Smooth muscle cell (in vitro differentiated cells): Measurements from ENCODE around the gene PLS3. TPM values are rescaled to one million over a fixed set of nuclear protein-coding genes. Genes with fewer than 3 reads are reported as not detected.
A peak's percentile ranks its signal among the peaks of the same experiment; 100 is the strongest.

Experiments used
- DNase-seq: peaks from one replicate; lab custom pipeline; 2025; ENCODE audit not compliant: unreplicated experiment; lab: John Stamatoyannopoulos, UW
- H2AFZ ChIP-seq: fragments of 200-600 bp; sonication (generic); 2 replicates; pipeline ENCODE4 v1.6.0; 2016; ENCODE audit warnings: antibody characterized with exemption, low read depth, mild to moderate bottlenecking
- H3F3A ChIP-seq: fragments of 200-600 bp; sonication (generic); 2 replicates; pipeline ENCODE4 v1.6.0; 2017; ENCODE audit warnings: antibody characterized with exemption, low read depth
- H3K27ac ChIP-seq: fragments of 200-600 bp; sonication (generic); 2 replicates; pipeline ENCODE4 v1.5.1; 2016; ENCODE audit warnings: low read depth, mild to moderate bottlenecking
- H3K27me3 ChIP-seq: fragments of 200-600 bp; sonication (generic); 2 replicates; pipeline ENCODE4 v1.6.1; 2016; ENCODE audit warnings: low read depth, mild to moderate bottlenecking
- H3K36me3 ChIP-seq: fragments of 200-600 bp; sonication (generic); 2 replicates; pipeline ENCODE4 v1.5.1; 2016; ENCODE audit warnings: low read depth
- H3K4me1 ChIP-seq: fragments of 200-600 bp; sonication (generic); 2 replicates; pipeline ENCODE4 v1.5.1; 2016; ENCODE audit warnings: low read depth
- H3K4me2 ChIP-seq: fragments of 200-600 bp; sonication (generic); 2 replicates; pipeline ENCODE4 v1.6.0; 2016; ENCODE audit warnings: mild to moderate bottlenecking
- H3K4me3 ChIP-seq: fragments of 200-600 bp; sonication (generic); 2 replicates; pipeline ENCODE4 v1.5.1; 2016; ENCODE audit warnings: mild to moderate bottlenecking
- H3K79me2 ChIP-seq: fragments of 200-600 bp; sonication (generic); 2 replicates; pipeline ENCODE4 v1.6.0; 2016; ENCODE audit warnings: low read depth, mild to moderate bottlenecking
- H3K9ac ChIP-seq: fragments of 200-600 bp; sonication (generic); 2 replicates; pipeline ENCODE4 v1.6.0; 2016; ENCODE audit warnings: low read depth
- H3K9me3 ChIP-seq: fragments of 200-600 bp; sonication (generic); replicated peaks from 2 replicates; pipeline ENCODE4 v1.5.1; 2016; ENCODE audit warnings: low read depth
- H4K20me1 ChIP-seq: fragments of 200-600 bp; sonication (generic); 2 replicates; pipeline ENCODE4 v1.6.0; 2016; ENCODE audit warnings: low read depth
- WGBS: methylation state at CpG from one replicate; pipeline ENCODE4 v1.1.7; 2016; ENCODE audit warnings: low lambda C conversion rate; 5-methylcytosine and 5-hydroxymethylcytosine counted together
- polyA plus RNA-seq: library from polyadenylated mRNA; unstranded; fragments of >200 nt; fragmentation: Nextera tagmentation; extraction: Ambion mirVana; gene quantifications from 2 replicates; pipeline ENCODE4 v1.2.1, GENCODE V29; 2016
- total RNA-seq: library from RNA; depleted of rRNA; stranded (reverse); fragments of >200 nt; gene quantifications from 2 replicates; pipeline ENCODE4 v1.2.3, GENCODE V29; 2014
- TF ChIP-seq, protein P1 (sequence below): fragments of 200-600 bp; sonication (generic); IDR thresholded peaks from 2 replicates; pipeline ENCODE4 v1.5.1; 2017; ENCODE audit warnings: borderline replicate concordance, mild to moderate bottlenecking, antibody characterized with exemption; ENCODE audit not compliant: insufficient read depth, poor library complexity, severe bottlenecking

PLS3 gene
- total and polyA plus RNA-seq, 2 experiments from 2014 or later: 305 to 609 TPM

DNA sequence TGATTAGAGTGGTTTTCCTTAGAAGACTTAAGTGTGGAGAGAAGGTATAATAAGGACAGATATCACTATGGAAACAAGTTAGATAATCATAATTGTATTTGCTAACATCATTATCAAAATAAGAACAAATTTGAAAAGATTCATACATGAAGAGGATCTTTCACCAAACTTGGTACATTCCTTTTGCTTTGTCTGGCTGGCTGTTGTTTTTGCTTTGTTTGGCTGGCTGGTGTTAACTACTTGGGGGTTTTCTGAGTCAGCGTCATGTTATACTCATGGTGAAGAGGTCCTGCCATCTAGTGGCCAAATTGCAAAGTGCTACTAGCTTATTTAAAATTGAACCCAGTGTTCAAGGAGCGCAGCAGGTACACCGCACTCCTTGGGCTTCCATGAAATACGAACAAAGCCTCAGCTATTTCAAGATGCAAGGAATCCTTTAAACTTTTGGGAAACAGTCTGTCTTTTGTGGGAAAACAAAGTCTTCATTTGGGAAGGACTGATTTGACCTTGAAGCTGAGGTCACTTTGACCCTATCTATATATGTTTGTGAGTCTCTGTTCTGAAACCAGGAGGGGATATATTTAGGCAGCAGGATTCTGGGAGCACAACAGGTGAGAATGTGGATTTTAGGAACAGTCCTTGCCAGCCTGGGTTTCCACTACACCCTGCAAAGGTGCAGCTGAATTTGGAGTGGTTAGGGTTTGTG lies 129.7 kb downstream of the PLS3 start:
- Histone ChIP-seq H3K4me3 (peak overlapping the region; percentile 8), H3K4me1 (peaks cover 8% of the 10 kb centered on the region), H3K79me2 (no peaks in the 10 kb centered on the region), H3K9ac (peak overlapping the region; percentile 79), H3K27me3 (peaks cover 10% of the 10 kb centered on the region), H3K36me3 (no peaks in the 10 kb centered on the region), H3K27ac (peak overlapping the region; percentile 92), H4K20me1 (no peaks in the 10 kb centered on the region), H3K9me3 (no peaks in the 10 kb centered on the region), H3F3A (no peaks in the 10 kb centered on the region), H2AFZ (peak overlapping the region; percentile 74), H3K4me2 (peak overlapping the region; percentile 70)
- TF ChIP-seq, protein P1, sequence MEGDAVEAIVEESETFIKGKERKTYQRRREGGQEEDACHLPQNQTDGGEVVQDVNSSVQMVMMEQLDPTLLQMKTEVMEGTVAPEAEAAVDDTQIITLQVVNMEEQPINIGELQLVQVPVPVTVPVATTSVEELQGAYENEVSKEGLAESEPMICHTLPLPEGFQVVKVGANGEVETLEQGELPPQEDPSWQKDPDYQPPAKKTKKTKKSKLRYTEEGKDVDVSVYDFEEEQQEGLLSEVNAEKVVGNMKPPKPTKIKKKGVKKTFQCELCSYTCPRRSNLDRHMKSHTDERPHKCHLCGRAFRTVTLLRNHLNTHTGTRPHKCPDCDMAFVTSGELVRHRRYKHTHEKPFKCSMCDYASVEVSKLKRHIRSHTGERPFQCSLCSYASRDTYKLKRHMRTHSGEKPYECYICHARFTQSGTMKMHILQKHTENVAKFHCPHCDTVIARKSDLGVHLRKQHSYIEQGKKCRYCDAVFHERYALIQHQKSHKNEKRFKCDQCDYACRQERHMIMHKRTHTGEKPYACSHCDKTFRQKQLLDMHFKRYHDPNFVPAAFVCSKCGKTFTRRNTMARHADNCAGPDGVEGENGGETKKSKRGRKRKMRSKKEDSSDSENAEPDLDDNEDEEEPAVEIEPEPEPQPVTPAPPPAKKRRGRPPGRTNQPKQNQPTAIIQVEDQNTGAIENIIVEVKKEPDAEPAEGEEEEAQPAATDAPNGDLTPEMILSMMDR: peak; percentile 89
- peak; percentile 8 for DNase-seq
- 22% methylated on average over 4 of the region's 4 CpGs for WGBS

DNA sequence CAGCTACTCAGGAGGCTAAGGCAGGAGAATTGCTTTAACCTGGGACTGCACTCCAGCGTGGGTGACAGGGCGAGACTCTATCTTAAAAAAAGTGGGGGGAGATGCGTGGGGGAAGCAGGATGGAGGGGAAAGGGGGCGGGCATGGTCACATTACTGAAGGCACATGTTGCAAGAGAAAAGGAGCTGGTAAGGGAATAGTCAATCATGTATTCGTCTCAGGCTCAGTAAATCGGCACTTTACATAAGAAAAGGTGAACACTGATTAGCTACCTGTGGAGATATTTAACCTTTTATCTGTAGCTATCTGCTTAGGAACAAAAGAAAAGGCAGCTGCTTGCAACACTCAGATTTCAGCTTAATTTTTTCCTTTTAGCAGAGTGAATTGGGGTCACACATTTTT lies 132.5 kb downstream of the PLS3 start:
- peaks cover 8% of the 10 kb centered on the region for H3K4me1 ChIP-seq
- H3K9me3 ChIP-seq: no peaks in the 10 kb centered on the region
- DNase-seq: no peak
- H4K20me1 ChIP-seq: no peaks in the 10 kb centered on the region
- TF ChIP-seq, protein P1: no peak
- WGBS: 58% methylated on average over 6 of the region's 6 CpGs
- H3F3A ChIP-seq: no peaks in the 10 kb centered on the region
- H3K4me3 ChIP-seq: no peak overlapping the region
- H3K27ac ChIP-seq: no peak overlapping the region
- H3K36me3 ChIP-seq: no peaks in the 10 kb centered on the region
- no peak overlapping the region for H2AFZ ChIP-seq
- H3K79me2 ChIP-seq: no peaks in the 10 kb centered on the region
- no peak overlapping the region for H3K9ac ChIP-seq
- H3K4me2 ChIP-seq: no peak overlapping the region
- peaks cover 14% of the 10 kb centered on the region for H3K27me3 ChIP-seq

DNA sequence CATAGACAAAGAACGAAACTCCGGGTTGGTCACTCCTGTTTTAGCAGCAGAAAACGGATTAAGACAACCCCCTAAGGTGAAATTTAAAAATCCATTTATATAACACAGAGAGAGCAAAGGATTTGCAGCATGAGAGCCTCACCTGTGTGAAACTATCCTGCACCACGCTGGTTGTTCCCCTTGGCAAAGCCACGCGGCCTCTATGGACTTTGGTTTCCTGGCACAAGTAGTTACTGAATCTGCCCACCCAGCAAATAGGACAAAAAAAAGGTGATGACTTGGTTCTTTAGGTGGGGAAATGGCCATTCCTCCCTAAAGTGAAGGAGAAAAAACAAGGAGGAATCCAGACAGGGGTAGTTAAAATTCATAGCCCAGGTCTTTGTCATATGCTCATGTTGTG lies 133.1 kb downstream of the PLS3 start:
- H3K27me3 ChIP-seq: peaks cover 14% of the 10 kb centered on the region
- no peaks in the 10 kb centered on the region for H4K20me1 ChIP-seq
- H3K9ac ChIP-seq: no peak overlapping the region
- H3K9me3 ChIP-seq: no peaks in the 10 kb centered on the region
- no peak overlapping the region for H3K4me2 ChIP-seq
- H3K36me3 ChIP-seq: no peaks in the 10 kb centered on the region
- no peak for DNase-seq
- H3F3A ChIP-seq: no peaks in the 10 kb centered on the region
- peaks cover 8% of the 10 kb centered on the region for H3K4me1 ChIP-seq
- H3K4me3 ChIP-seq: no peak overlapping the region
- WGBS: 37% methylated on average over 6 of the region's 6 CpGs
- TF ChIP-seq, protein P1: no peak
- H3K79me2 ChIP-seq: no peaks in the 10 kb centered on the region
- no peak overlapping the region for H3K27ac ChIP-seq
- no peak overlapping the region for H2AFZ ChIP-seq

DNA sequence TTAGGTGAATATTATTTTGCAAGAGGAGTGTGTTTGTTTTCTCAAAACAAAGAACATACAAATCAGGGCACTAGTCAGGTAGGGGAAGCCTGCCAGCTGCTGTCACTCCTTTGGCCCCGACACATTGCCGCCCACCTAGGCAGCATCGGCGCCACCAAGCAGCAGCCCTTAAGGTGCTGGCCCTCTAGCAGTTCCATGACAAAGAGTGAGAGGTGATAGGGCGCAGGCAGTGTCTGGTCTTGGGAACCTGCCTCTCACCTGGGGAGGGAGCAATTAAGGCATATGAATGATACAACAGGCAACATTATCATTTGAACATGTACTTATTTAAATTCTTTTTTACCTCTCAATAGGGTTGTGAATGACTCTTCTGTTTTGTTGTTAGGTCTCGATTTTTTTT lies 135.1 kb downstream of the PLS3 start:
- Histone ChIP-seq H3K27ac (no peak overlapping the region), H3K9ac (no peak overlapping the region), H3K36me3 (no peaks in the 10 kb centered on the region), H4K20me1 (no peaks in the 10 kb centered on the region), H3K27me3 (peaks cover 14% of the 10 kb centered on the region), H3K4me2 (no peak overlapping the region), H3K79me2 (no peaks in the 10 kb centered on the region), H3K4me1 (no peaks in the 10 kb centered on the region), H3K4me3 (no peak overlapping the region), H3K9me3 (no peaks in the 10 kb centered on the region), H2AFZ (no peak overlapping the region), H3F3A (no peaks in the 10 kb centered on the region)
- TF ChIP-seq, protein P1: no peak
- DNase-seq: no peak
- WGBS: 50% methylated on average over 6 of the region's 6 CpGs
